GM12865 (cell line): Measurements from ENCODE around the gene NUPR1.
"Not testable (repeated sequence)": the region's sequence is repeated elsewhere in the genome, so short reads cannot be mapped to it uniquely, and the experiment has no call there.

Experiments
- DNase-seq: peaks from one replicate; pipeline ENCODE4 v3.0.0; 2010; ENCODE audit warnings: low read depth
- H3K4me3 ChIP-seq: 2 replicates; pipeline ENCODE4 v1.5.1; 2011; ENCODE audit warnings: mild to moderate bottlenecking, low read depth, low read length, control low read depth
- TF ChIP-seq, protein P1 (sequence below): IDR thresholded peaks from 2 replicates; pipeline ENCODE4 v1.5.1; 2011; ENCODE audit warnings: low read length, control low read depth, low read depth, inconsistent platforms; ENCODE audit not compliant: insufficient read depth; ENCODE audit errors: missing control alignments

NUPR1 gene

DNA sequence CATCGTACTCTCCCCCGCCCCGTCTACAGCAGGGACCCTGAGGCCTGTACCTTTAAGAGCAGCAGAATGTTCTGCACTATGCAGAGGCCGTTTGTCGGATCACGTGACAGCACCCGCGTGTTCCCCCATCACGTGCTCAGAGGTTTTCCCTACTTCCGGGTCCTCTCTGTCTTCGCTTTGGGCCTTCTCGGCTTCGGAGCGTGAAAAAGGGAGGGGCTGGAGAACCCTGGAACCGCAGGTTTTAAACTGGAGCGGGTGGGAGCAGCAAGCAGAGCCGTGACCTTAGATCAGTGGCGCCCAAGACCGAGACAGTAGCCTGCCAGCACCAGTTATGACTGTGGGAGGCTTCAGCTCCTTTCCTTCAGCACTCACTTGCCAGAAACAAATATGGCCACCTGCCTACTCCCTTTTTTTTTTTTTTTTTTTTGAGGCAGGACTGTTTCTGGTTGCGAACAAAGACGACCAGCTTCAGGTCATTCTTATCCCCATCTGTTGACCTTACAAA, 46.8 kb downstream of the NUPR1 start, which contains the start of gene CLN3:
Gene CLN3 (minus strand): TSS at position 105 of the 505 bp plus-strand sequence. CDS start 315 bp downstream, outside the sequence.
- DNase-seq: peak; percentile 97

DNA sequence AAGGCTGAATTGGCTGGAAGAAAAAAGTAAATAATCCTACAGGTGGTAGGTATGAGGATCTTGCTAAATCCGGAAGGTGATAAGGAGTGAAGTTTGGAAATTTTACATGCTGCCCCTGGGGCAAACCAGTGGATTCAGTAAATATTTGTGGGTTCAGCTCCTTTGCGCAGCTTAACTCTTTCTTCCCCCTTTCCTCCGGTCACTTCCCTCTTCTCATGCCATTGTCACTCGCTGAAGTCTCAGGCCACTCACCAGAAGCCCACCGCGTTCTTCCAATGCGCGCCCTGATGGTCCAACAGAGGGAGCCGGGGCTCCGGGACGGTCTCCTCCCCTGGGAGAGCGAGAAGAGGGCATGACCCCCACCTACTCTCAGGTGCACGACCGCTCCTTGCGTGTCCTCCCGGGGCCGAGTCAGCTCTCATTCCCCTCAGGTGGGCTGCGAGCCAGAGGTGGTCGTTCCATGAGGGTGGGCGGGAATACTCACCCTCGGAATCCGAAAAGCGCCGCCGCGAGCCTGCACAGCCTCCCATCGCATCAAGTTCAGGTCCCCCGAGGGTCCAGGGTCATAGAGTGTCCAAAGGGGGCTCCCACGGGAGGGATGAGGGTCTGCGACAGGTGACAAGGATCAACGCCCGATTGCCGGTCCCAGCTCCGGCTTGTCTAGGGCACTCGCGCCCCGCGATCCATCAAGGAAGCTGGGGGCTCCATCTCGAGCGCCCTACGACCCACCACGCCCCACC, 47.4 kb downstream of the NUPR1 start:
- DNase-seq: peak; percentile 39
- TF ChIP-seq, protein P1, sequence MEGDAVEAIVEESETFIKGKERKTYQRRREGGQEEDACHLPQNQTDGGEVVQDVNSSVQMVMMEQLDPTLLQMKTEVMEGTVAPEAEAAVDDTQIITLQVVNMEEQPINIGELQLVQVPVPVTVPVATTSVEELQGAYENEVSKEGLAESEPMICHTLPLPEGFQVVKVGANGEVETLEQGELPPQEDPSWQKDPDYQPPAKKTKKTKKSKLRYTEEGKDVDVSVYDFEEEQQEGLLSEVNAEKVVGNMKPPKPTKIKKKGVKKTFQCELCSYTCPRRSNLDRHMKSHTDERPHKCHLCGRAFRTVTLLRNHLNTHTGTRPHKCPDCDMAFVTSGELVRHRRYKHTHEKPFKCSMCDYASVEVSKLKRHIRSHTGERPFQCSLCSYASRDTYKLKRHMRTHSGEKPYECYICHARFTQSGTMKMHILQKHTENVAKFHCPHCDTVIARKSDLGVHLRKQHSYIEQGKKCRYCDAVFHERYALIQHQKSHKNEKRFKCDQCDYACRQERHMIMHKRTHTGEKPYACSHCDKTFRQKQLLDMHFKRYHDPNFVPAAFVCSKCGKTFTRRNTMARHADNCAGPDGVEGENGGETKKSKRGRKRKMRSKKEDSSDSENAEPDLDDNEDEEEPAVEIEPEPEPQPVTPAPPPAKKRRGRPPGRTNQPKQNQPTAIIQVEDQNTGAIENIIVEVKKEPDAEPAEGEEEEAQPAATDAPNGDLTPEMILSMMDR: peak; percentile 11
- peak overlapping the region; percentile 99 for H3K4me3 ChIP-seq

More for the DNA sequence above, 46.8 kb downstream of the NUPR1 start, which contains the start of gene CLN3:
- H3K4me3 ChIP-seq: peak within 1 kb of the TSS; percentile 99
- TF ChIP-seq, protein P1: no peak

DNA sequence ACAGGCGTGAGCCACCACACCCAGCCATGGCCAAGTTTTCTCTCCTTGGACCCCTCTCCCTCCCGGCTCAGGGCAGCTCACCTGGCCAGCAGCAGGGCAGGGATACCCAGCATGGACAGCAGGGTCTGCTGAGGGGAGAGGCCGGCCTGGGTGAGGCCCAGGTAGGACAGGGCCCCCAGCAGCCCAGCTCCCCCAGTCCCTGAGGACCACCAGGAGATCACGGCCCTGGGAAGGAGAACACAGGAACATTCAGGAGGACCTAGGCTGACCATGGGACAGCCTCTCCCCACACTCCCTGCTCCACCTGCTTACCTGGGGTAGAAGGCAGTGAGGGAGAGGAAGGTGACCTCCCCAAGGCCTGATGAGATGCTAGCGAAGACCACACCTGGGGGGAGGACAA, 52.5 kb downstream of the NUPR1 start:
- TF ChIP-seq, protein P1: no peak
- DNase-seq: no peak
- no peak overlapping the region for H3K4me3 ChIP-seq

DNA sequence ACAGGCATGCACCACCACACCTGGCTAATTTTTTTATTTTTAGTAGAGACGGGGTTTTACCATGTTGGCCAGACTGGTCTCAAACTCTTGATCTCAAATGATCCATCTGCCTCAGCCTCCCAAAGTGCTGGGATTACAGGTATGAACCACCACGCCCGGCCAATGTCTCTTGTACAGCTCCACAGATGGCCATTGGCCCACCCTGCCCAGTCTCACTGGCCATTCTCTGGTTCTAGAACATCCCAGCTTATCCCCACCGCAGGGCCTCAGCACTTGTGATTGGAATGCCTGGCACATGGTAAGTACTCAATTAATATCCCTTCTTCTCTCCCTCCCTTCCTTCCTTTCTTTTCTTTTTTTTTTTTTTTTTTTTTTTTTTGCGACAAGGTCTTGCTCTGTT, 55.4 kb downstream of the NUPR1 start:
- not testable (repeated sequence) for H3K4me3 ChIP-seq, DNase-seq
